NK-92 treated with Interleukin-12 subunit alpha and Interleukin-12 subunit beta, amount 100 ng/mL, for 24 hours (cell line): ENCODE data around the gene DRD5.
"Not testable (repeated sequence)": the region's sequence is repeated elsewhere in the genome, so short reads cannot be mapped to it uniquely, and the experiment has no call there.

Source experiments
- DNase-seq: peaks from one replicate; lab custom pipeline; 2025; lab: John Stamatoyannopoulos, UW

The DRD5 gene

DNA sequence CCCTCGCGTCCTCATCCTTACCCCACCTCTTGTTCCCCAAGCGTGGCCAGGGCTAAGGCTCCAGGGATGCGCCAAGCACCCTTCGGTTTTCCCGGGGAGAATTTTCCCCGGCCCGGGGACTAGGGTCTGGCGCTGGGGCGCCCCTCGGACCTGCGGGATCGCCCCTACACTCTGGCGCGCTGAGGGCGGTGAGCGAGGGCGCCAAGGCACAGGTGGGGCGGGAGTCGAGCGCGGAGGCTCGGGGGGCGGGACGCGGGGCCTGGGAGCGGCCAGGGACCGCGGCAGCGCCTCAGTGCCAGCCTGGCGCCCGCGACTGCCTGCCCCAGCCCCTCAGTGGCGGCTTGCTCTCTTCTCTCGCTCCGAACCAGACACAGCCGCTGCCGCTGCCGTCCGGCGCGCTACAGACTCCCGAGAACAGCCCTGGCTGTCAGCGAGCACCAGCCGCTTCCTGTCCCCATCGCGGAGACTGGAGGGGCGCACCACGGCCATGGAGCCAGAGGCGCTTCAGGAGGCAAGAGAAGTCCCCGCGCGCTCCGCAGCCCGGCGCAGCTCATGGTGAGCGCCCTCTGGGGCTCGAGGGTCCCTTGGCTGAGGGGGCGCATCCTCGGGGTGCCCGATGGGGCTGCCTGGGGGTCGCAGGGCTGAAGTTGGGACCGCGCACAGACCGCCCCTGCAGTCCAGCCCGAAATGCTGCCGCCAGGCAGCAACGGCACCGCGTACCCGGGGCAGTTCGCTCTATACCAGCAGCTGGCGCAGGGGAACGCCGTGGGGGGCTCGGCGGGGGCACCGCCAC lies at the start of gene DRD5:
TSS of gene DRD5 (plus strand) at position 292 of the 793 bp plus-strand sequence. CDS start at position 688, 396 bp downstream.
- DNase-seq = no peak

DNA sequence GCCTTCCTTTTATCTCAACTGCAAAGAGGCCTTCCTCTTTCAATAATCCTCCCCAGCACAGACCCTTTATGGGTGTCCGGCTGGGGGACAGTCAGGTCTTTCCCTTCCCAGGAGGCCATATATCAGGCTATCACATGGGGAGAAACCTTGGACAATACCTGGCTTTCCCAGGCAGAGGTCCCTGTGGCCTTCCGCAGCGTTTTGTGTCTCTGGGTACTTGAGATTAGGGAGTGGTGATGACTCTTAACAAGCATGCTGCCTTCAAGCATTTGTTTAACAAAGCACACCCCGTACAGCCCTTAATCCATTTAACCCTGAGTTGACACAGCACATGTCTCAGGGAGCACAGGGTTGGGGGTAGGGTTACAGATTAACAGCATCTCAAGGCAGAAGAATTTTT lies 49.2 kb upstream of the DRD5 start:
- DNase-seq = not testable (repeated sequence)

DNA sequence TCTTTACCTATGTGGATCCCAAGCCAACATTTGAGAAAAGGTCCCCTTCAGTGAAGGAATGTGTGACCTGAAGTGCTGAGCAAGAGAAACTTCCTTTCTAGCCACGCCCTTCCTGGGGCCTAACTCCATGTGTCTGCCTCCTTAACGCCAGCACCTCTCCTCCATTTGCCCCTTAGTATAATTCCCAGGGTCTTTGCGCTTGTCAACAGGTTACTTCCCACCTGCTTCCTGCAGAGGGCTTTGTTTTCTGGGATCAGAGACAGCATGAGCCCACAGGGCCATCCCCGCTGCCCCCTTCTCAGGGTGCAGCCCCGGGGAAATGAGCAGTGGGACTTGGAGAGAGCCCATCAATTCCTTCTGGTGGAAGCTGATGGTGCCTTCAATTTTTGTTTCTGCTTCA lies 45.9 kb upstream of the DRD5 start:
- no peak for DNase-seq

DNA sequence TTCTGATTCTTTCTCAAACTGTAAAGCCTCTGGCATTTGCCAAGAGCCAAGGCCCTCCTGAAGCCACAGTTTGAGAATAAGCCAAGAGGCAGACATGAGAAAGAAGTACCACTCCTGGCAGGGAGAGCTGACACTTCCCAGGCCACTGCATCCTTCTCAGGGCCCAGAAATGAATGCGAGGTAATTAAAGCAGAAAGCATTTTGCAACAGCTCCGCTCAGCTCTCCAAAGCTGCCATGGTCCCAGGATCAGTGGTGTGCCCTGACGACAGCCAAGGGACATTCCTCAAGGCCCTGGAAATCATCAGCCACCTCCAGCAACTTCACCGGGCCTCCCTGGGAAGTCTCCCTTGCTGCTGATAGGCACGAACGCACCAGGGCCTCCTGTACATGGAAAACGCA lies 44.2 kb upstream of the DRD5 start:
- not testable (repeated sequence) for DNase-seq

DNA sequence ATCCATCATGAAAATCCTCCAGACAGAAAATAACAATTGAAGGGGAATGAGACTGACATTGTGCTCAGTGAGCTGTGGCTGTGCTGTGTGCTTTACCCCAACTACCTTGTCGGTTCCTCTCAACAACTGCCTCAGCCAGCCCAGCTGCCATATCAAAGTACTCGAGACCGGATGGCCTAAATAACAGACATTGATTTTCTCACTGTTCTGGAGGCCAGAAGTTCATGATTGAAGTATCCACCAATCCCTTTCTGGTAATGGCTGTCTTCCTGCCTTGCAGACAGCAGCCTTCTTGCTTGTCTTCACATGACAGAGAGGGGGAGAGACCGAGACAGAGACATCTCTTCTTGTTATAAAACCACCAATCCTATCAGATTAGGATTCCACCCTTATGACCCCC lies 37.6 kb upstream of the DRD5 start:
- not testable (repeated sequence) for DNase-seq

DNA sequence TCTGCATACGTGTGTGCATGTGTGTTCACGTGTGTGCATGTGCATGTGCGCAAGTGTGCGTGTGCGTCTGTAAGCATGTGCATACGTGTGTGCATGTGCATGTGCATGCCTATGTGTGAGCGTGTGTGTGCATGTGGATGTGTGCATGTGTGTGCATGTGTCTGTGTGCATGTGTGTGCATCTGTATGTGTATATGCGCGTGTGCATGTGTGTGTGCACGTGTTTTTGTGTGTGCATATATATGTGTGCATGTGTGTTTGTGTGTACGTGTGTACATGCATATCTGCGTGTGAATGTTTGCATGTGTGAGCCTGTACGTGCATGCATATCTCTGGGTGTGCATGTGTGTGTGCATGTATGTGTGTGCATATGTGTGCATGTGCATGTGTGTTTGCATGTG lies 35.7 kb upstream of the DRD5 start:
- DNase-seq = no peak

DNA sequence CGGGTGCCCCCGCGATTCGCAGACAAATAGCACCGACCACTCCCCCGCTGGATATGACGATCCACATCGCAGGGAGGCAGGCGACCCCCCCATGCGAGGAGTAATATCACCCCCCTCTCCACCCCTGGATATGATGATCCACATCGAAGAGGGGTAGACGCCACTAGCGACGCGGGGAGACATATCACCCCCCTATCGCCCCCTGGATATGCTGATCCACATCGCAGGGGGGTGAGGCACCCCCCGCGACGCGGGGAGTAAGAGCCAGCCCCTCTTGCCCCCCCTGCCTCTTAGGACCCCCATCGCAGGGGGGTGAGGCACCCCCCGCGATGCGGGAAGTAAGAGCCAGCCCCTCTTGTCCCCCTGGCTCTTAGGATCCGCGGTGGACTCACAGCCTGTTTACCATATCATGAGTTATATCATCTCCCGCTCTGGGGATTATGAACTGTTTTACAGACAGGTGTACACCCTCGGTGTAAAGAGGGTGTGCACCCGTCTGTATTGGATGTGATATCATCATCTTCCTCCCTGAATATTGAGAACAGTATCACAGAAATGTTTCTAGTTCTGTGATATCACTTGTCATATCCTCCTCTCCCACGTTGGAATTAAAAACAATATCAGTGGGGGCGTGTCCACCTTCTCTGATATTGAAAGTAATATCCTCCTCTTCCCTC lies 22.7 kb upstream of the DRD5 start:
- no peak for DNase-seq

DNA sequence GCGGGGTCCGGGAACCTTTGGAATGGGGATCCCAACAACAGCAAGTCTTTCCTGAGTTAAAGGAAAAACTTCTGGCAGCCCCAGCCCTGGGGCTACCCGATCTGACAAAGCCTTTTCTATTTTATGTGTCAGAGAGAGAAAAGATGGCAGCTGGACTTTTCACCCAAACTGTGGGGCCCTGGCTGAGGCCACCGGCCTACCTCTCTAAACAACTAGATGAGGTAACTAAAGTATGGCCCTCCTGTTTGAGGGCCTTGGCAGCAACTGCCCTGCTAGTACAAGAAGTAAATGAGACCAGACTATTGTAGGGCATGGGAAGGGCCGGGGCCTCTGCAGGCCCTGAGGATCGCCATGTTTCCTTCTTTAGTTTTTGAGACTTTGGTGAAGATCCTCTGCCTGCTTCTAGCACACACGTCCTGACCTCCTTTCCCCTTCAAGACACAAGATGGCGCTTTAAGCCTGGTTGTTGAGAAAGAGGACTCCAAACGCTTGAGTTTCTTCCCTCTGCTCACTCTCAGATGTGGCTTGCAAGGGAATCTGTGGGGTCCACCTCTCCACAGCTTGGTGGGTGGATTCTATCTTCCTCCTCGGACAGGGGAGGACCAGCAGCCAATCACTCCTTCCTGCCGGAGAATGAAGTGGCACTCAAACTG lies 18.5 kb upstream of the DRD5 start:
- DNase-seq = peak; percentile 25

DNA sequence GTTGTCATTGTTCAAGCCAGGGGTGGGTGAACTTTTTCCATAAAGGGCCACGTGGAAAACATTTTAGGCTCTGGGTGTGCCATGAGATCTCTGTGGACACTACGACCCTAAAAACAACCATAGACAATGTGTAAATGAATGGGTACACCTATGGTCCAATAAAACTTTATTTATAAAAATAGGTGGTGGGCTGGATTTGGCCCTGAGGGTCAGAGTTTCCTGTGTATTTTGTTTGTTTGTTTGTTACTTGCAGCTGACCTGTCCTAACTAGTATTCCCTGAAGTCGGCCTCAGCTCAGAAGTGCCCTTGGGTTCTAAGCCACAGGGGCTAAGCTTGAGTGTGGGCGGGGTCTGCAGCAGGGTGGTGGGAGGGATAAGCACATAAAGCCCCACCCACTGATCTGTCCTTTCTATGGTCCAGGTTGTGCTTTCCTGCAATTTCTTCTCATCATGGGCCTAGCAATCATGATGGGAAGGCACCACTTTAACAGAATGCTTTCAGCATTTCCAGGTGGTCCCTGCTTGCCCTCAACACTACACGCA lies 17.2 kb upstream of the DRD5 start:
- no peak for DNase-seq

DNA sequence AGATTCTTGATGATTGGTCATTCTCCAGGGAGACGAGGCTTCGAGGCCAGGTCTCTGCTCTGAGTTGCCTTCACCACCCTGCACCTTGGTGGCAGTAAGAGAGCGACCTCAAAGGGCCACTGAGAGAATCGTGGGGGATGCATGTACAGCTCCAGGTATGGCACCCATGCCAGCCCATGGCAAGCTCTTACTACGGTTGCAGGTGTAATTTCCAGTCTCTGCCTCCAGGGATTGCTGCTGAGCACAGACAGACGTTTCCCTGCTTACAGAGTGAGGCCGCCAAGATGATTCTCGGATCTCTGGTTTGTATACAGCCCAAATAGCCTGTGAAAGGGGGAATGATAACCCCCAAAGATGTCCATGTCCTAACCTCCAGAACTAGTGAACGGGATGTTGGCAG lies 16.3 kb upstream of the DRD5 start:
- no peak for DNase-seq

DNA sequence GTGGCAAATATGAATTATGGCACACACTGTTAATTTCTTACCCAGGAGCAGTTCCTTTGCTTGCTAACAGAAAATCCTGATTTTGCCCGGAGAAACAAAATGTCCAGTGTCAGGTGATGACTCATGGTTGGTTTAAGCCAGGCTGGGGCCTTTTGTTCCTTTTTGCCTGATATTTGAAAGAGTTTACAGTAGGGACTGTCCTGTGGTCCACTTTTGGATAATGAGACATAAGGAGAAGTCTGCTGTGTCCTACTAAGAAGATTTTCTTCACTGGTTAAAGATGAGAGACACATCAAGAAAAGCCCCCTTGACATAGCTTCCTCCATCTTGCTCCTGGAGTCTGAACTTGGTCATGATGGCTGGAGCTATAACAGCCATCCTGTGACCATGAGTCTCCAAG lies 12.1 kb upstream of the DRD5 start:
- DNase-seq = no peak

DNA sequence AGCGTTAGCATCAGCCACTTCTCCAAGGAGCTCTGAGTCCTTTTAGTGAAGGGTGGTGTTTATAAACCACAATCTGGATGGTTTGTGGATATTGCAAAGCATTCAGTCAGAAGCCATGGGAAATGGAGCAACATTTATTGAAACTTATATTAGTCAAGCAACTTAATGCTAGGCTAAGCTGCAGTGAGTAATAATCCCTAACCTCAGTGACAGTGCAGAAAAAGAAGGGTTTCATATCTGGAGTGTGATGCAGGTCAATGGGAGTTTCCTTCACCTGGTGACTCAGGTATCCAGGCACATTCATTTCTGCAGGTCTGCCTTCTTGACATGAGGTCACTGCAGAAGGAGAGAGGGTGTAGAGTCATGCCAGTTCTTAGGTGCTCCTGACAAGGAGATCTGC lies 10.4 kb upstream of the DRD5 start:
- no peak for DNase-seq

DNA sequence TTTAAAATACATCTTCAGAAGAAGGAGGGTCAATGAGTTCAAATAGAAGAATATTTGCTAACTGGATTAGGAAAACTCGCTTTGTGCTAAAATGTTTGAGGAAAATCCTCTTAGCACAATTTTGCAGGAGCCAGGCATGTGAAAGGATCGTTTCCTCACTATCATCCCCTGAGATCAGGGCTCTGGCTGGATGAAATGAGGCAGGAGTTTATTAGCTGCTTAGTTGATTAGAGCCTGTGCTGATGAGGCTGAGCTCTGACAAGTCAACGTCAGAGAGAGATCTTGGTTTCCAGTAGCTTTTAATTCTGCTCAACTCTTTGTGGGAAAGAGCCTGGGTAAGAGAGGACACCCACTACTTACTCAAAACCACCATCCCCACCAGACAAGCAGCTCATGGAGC lies 8.0 kb upstream of the DRD5 start:
- DNase-seq = no peak

DNA sequence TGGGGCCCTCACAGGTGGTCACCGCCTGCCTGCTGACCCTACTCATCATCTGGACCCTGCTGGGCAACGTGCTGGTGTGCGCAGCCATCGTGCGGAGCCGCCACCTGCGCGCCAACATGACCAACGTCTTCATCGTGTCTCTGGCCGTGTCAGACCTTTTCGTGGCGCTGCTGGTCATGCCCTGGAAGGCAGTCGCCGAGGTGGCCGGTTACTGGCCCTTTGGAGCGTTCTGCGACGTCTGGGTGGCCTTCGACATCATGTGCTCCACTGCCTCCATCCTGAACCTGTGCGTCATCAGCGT lies 652 bp downstream of the DRD5 start:
- DNase-seq = no peak

DNA sequence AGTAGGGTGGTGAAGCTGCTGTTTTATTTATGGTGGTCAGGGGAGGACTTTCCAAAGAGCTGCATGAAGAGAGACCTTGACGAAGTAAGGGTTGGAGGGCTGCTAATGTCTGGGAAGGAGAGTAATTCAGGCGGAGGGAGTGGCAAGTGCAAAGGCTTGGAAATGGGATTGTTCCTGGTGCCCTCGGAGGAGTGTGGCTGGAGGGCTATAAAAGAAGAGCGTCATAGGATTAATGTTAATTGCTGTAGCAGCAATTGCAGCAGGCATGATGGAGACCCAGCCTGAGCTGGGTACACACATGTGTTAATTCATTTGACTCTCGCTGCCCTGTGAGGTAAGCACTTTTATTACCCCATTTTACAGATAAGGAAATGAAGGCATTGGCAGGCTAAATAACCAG lies 4.5 kb downstream of the DRD5 start:
- not testable (repeated sequence) for DNase-seq

DNA sequence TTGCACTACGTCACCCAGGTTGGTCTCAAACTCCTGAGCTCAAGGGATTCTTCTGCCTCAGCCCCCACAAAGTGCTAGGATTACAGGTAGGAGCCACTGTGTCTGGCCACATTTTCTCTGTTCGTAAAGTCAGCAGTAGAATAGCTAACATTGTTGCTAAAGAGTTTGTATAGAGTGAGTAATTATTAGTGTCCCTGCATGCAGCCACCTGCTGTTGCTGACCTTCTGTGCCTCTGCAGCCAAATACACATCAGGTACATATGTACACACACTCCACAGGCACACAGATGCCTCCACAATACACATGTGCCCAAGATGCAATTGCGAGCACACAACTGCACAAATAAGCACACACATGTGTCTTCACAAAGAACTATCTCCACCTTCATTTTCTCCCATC lies 10.9 kb downstream of the DRD5 start:
- no peak for DNase-seq

DNA sequence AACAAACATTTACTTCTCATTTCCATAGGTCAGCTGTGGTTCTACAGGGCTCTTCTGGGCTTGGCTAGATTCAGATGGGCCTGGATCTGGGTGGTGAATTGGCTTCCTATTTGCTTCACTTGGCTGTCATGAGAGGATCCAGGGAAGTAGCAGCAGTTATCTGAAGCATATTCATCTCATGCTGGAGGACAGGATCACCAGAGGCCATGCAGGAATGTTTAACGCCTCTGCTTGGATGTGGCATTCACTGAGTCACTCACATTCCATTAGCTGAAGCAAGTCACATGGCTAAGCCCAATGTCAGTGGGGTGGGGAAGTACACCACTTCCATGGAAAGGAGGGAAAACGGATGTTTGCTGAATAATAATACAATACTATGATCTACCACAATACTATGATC lies 15.2 kb downstream of the DRD5 start:
- not testable (repeated sequence) for DNase-seq

DNA sequence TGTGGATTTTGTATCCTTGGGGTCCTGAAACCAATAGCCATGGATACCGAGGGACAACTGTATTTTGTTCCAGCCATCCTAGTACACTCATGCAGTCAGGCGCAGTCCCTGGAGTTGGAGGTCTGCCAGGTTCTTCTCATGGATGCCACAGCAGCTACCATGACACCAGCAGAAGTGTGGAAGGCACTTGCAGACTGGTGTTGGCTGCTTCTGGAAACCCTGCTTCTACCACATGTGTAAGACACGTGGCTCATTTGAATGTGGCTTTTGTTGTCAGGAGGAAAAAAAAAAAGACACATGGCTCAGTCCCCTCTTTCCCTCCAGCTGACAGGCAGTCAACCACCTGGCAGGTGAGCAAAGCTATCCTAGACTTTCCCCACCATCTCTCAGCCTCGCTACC lies 19.4 kb downstream of the DRD5 start:
- DNase-seq = no peak

DNA sequence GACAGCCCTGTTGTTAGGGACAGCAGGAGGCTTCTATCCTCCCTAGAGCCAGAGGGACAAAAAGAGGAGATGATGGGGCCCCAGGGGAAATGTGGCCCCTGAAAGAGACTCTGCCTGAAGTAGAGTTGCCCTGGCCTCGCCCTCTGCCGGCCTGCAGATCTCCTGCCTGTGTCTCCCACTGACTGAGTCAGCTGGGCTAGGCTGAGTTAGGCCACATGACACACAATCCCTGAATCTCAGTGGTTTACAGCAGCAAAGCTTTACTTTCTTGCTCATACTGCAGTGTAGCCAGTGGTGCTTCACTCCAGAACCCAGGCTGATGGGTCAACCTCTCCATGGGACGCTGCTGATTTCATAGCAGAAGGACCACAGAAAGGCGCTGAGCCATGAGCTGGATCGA lies 23.5 kb downstream of the DRD5 start:
- no peak for DNase-seq

DNA sequence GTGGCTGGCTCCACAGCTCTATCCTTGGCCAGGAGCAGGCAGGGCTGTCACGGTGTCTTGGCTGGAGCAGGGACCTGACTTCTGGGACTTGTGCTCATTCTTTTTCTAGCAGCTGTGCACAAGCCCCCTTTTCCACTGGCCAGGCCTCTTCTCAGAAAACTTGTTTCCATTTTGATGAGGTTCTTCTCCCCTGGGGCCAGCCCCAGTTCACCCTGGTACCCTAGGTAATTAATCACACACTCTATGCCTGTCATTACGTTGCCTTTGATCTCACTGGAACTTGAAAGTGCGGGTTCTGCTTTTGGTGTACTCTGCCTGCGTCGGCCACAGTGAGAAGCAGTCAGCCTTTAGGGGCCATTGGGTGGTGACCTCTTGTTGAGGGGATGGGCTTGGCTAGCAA lies 26.6 kb downstream of the DRD5 start:
- no peak for DNase-seq

DNA sequence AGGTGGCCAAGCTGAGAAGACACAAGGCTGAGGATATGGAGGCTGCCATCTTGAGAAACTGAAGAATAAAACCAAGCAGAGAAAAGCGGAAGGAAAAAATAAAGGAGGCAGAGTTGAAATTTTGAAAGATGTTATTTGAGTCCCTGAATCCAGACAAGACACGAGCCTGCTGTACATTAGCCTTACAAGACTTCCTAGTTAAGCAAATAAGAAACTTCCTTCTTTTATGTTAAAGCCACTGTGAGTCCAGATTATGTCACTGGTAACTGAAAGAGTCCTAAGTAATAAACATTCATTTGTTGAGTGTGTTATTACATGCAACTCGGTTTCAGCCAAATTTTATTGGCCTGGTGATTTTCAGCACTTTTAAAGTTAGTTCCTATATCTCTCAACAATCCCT lies 30.4 kb downstream of the DRD5 start:
- DNase-seq = no peak

DNA sequence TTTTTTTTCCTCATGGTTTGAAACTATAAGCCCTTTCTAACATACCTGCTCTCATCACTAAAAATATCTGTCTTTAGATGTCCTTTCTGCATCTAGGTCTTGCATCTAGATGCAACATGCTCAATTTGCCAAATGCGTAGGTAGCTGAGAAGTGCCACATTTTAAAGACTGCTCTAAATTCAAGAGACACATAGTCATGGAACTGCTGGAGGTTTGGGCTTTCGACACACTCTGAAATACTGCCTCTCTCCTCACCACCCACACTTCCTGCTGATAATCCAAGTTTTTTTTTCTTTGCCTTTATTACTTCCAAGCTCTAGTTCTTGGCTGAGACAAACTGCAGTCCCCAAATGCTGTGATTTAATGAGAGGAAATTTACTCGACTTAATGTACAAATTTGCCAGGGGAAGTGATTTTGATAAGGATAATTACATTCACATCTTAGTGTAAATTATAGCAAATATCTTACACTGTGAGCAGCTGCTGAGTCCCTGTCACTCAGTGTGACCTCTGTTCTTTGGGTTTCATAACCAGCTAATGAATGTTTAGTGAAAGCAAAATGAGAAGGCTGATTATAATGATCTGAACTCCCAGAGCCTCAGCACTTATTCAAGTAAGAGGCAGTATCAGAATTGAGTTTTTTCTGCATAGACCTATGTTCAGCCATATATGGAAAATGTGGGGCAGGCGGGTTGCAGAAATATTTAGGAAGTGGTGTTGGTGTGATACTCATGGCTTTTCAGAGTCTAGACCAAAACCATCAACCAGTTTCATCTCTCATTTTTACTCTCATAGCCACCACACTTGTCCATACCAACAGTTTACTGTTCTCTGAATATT lies 31.3 kb downstream of the DRD5 start:
- DNase-seq = no peak
